ENCODE data around the gene SUCLG1.

DNA sequence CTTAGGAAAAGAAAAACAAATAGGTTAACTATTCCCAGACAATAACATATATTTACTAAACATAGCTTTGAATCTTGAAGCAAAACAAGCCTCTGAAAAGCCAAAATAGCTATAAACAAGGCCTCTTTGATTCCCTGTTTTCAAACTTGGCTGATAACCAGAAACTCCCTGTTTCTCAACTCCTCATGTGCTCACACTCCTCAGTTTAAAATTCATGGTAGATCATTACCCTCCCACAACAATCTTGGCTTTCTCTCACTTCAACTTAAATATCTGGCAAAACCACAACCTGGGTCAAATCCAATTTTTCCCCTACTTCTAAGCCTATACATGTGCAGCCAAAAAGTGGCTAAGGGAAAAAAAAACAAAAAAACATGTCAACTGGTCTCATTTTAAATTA, 15.6 kb downstream of the SUCLG1 start:
- TF ChIP-seq, protein P1, sequence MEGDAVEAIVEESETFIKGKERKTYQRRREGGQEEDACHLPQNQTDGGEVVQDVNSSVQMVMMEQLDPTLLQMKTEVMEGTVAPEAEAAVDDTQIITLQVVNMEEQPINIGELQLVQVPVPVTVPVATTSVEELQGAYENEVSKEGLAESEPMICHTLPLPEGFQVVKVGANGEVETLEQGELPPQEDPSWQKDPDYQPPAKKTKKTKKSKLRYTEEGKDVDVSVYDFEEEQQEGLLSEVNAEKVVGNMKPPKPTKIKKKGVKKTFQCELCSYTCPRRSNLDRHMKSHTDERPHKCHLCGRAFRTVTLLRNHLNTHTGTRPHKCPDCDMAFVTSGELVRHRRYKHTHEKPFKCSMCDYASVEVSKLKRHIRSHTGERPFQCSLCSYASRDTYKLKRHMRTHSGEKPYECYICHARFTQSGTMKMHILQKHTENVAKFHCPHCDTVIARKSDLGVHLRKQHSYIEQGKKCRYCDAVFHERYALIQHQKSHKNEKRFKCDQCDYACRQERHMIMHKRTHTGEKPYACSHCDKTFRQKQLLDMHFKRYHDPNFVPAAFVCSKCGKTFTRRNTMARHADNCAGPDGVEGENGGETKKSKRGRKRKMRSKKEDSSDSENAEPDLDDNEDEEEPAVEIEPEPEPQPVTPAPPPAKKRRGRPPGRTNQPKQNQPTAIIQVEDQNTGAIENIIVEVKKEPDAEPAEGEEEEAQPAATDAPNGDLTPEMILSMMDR (IDR thresholded peaks at IDR 0.05) = no peak
- TF ChIP-seq POLR2AphosphoS5 (IDR thresholded peaks at IDR 0.05; ENCODE audit: low read depth, low read length) = no peak
- TF ChIP-seq, protein P2, sequence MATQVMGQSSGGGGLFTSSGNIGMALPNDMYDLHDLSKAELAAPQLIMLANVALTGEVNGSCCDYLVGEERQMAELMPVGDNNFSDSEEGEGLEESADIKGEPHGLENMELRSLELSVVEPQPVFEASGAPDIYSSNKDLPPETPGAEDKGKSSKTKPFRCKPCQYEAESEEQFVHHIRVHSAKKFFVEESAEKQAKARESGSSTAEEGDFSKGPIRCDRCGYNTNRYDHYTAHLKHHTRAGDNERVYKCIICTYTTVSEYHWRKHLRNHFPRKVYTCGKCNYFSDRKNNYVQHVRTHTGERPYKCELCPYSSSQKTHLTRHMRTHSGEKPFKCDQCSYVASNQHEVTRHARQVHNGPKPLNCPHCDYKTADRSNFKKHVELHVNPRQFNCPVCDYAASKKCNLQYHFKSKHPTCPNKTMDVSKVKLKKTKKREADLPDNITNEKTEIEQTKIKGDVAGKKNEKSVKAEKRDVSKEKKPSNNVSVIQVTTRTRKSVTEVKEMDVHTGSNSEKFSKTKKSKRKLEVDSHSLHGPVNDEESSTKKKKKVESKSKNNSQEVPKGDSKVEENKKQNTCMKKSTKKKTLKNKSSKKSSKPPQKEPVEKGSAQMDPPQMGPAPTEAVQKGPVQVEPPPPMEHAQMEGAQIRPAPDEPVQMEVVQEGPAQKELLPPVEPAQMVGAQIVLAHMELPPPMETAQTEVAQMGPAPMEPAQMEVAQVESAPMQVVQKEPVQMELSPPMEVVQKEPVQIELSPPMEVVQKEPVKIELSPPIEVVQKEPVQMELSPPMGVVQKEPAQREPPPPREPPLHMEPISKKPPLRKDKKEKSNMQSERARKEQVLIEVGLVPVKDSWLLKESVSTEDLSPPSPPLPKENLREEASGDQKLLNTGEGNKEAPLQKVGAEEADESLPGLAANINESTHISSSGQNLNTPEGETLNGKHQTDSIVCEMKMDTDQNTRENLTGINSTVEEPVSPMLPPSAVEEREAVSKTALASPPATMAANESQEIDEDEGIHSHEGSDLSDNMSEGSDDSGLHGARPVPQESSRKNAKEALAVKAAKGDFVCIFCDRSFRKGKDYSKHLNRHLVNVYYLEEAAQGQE (IDR thresholded peaks at IDR 0.05; ENCODE audit: insufficient read depth in 1 of 2, low read depth in 2 of 2, low read length in 1 of 2) = no peak
- no peak for TF ChIP-seq TCF7L2 (IDR thresholded peaks at IDR 0.05; ENCODE audit: low read depth, low read length)
- TF ChIP-seq SIN3A (IDR thresholded peaks at IDR 0.05; ENCODE audit: borderline replicate concordance, insufficient read depth, low read depth, low read length) = no peak
